Activated naive CD8-positive, alpha-beta T cell (primary cell): Measurements from ENCODE around the gene SETDB1.
A peak's percentile ranks its signal among the peaks of the same experiment; 100 is the strongest.

Experiments used
- H3K27ac Mint-ChIP-seq: one replicate; pipeline ENCODE4 v1.8.0; 2021; ENCODE audit warnings: mixed read lengths
- H3K27me3 Mint-ChIP-seq: one replicate; pipeline ENCODE4 v1.8.0; 2021; ENCODE audit warnings: mixed read lengths
- H3K36me3 Mint-ChIP-seq: one replicate; pipeline ENCODE4 v1.8.0; 2021; ENCODE audit warnings: mixed read lengths
- H3K4me1 Mint-ChIP-seq: one replicate; pipeline ENCODE4 v1.8.0; 2021; ENCODE audit warnings: low read depth, mixed read lengths
- H3K4me3 Mint-ChIP-seq: one replicate; pipeline ENCODE4 v1.8.0; 2021; ENCODE audit warnings: mild to moderate bottlenecking, mixed read lengths
- H3K9me3 Mint-ChIP-seq: one replicate; pipeline ENCODE4 v1.8.0; 2021; ENCODE audit warnings: low read depth, mixed read lengths

SETDB1 gene

DNA sequence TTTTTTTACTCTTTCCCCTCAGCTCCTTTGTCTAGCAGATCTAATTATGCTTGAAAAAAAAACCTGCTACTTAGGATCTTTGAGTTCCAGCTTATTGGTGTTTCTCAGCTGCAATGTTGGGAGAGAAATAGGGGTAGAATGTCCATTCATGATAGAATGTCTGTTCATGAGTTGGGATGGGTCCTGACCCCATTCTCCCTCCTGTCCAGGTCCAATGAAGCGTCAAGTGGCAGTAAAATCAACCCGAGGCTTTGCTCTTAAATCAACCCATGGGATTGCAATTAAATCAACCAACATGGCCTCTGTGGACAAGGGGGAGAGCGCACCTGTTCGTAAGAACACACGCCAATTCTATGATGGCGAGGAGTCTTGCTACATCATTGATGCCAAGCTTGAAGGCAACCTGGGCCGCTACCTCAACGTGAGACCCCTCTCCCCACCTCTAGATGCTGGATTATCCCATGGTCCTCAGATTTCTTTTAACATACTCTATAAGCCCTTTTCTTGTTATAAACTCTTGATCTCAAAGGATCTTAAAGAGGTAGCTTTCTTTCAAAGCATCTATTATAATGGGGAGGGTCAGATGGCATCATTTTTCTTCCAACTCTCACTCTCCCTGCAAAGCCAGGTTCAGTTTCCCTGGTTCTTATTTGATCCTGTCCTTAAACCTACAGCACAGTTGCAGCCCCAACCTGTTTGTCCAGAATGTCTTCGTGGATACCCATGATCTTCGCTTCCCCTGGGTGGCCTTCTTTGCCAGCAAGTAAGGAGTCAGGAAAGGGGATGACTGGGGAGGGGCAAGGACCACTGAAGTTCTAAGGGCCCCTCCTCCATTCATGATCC is 37.4 kb downstream of the SETDB1 start:
- H3K36me3 Mint-ChIP-seq: no peaks in the 10 kb centered on the region
- H3K4me1 Mint-ChIP-seq: no peaks in the 10 kb centered on the region
- H3K27ac Mint-ChIP-seq: peak overlapping the region; percentile 22
- H3K27me3 Mint-ChIP-seq: no peaks in the 10 kb centered on the region
- no peak overlapping the region for H3K4me3 Mint-ChIP-seq
- H3K9me3 Mint-ChIP-seq: no peaks in the 10 kb centered on the region

DNA sequence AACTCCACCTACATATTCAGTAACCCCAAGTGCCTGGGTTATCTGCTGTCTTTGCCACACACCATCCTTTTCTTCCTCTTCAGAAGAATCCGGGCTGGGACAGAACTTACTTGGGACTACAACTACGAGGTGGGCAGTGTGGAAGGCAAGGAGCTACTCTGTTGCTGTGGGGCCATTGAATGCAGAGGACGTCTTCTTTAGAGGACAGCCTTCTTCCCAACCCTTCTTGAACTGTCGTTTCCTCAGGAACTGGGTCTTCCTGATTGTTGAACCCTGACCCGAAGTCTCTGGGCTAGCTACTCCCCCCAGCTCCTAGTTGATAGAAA is 38.0 kb downstream of the SETDB1 start:
- no peak overlapping the region for H3K4me3 Mint-ChIP-seq
- H3K27ac Mint-ChIP-seq: peak overlapping the region; percentile 22
- H3K36me3 Mint-ChIP-seq: no peaks in the 10 kb centered on the region
- H3K9me3 Mint-ChIP-seq: no peaks in the 10 kb centered on the region
- H3K4me1 Mint-ChIP-seq: peaks cover 2% of the 10 kb centered on the region
- no peaks in the 10 kb centered on the region for H3K27me3 Mint-ChIP-seq

DNA sequence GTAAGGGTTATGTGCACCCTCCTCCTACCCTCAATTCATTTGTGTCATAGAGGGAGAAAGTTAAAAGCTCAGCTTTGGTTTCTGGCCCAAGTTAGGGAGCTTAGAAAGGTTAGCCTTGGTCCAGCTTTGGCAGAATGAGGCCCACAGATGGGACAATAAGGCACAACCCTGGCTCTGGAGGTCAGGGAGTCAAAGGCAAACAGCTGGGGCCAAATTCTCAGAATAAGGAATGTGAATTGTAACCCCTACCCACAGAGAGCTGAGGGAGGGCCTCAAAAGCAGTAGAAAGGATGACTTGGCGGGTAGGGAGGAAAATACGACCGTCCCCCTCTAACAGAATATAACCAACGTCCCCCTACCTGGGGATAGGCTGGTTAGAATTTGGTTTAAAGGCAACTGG is 39.4 kb downstream of the SETDB1 start:
- peak overlapping the region; percentile 54 for H3K27ac Mint-ChIP-seq
- no peaks in the 10 kb centered on the region for H3K36me3 Mint-ChIP-seq
- no peaks in the 10 kb centered on the region for H3K9me3 Mint-ChIP-seq
- H3K27me3 Mint-ChIP-seq: no peaks in the 10 kb centered on the region
- peaks cover 5% of the 10 kb centered on the region for H3K4me1 Mint-ChIP-seq
- H3K4me3 Mint-ChIP-seq: no peak overlapping the region

DNA sequence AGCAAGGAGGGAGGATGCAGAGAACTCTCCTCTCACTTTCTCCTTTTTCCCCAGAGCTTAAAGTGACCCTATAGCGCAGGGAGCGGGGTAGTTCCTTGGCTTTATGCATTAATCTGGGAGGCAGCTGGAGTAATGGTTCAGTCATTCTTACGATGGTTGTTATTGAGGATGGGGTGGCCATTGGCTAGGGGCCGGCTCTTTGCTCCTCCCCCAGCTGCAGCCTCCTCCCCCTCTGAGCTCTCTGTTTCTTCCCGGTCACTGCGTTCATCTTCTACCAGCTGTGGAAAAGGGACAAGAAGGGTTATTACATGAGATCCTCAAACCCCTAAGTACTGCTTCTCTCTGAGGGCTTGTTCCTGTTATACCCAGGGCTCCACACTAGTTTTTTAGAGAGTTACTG is 39.8 kb downstream of the SETDB1 start:
- Mint-ChIP-seq H3K27me3 (no peaks in the 10 kb centered on the region), H3K4me3 (no peak overlapping the region), H3K9me3 (no peaks in the 10 kb centered on the region), H3K36me3 (no peaks in the 10 kb centered on the region), H3K4me1 (peaks cover 9% of the 10 kb centered on the region), H3K27ac (peak overlapping the region; percentile 46)

DNA sequence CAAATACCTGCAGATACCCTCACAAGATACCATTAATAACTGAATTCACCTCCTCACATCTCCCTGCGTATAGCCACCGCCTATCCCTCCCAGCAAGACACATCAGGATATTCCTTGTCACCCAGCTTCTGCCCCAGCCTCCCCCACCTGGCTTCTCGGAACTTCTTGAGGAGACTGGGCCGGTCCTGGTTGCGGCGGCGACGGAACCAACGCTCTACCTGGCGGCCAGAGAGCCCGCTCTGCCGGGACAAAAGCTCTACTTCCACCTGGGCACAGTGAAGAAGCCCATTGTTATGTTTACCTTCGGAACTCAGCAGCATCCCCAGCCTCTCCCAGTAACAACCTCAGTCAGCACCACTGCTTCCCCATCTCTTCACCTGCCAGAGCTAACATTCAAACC is 41.8 kb downstream of the SETDB1 start:
- H3K36me3 Mint-ChIP-seq: no peaks in the 10 kb centered on the region
- H3K4me3 Mint-ChIP-seq: no peak overlapping the region
- no peaks in the 10 kb centered on the region for H3K9me3 Mint-ChIP-seq
- peaks cover 28% of the 10 kb centered on the region for H3K4me1 Mint-ChIP-seq
- H3K27ac Mint-ChIP-seq: peak overlapping the region; percentile 2
- no peaks in the 10 kb centered on the region for H3K27me3 Mint-ChIP-seq

DNA sequence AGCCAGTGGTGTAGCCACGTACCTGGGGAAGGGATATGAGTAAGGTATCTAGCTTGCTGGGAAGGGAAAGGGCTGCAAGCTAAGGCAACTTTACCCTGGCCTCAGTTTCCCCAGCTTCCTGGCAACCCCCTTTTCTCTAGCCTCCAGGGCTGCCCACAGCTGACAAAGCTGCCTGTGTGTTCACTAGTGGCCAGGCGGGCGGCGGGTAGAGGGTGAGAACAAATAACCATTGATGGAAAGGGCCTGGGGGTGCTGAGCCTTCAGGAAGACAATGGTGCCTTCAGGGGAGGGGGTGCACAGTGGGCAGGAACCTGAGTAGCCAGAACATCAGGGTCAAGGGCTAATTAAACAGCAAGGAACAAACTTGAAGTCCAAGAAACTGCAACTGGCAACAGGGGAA is 42.3 kb downstream of the SETDB1 start:
- H3K27ac Mint-ChIP-seq: peak overlapping the region; percentile 71
- no peaks in the 10 kb centered on the region for H3K9me3 Mint-ChIP-seq
- no peaks in the 10 kb centered on the region for H3K36me3 Mint-ChIP-seq
- H3K27me3 Mint-ChIP-seq: no peaks in the 10 kb centered on the region
- H3K4me1 Mint-ChIP-seq: peaks cover 33% of the 10 kb centered on the region
- H3K4me3 Mint-ChIP-seq: no peak overlapping the region

DNA sequence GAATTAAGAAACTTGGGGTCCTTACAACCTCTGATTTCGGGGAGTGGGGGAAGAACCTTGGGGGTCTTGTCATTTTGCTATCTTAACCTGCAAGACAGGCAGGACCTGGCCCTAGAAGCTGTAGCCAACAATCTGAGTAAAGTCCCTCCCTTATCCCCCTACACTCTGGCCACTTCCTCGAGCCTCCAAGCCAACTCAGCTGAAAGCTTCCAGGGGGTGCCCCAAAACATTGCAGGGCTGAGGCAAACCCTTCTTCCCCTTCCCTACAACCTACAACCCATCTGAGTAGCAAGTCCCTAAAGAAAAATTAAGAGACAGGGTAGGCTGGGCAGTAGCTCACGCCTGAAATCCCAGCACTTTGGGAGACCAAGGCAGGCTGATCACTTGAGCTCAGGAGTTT is 43.5 kb downstream of the SETDB1 start:
- H3K27ac Mint-ChIP-seq: no peak overlapping the region
- H3K4me3 Mint-ChIP-seq: no peak overlapping the region
- H3K36me3 Mint-ChIP-seq: no peaks in the 10 kb centered on the region
- peaks cover 34% of the 10 kb centered on the region for H3K4me1 Mint-ChIP-seq
- H3K27me3 Mint-ChIP-seq: no peaks in the 10 kb centered on the region
- no peaks in the 10 kb centered on the region for H3K9me3 Mint-ChIP-seq

DNA sequence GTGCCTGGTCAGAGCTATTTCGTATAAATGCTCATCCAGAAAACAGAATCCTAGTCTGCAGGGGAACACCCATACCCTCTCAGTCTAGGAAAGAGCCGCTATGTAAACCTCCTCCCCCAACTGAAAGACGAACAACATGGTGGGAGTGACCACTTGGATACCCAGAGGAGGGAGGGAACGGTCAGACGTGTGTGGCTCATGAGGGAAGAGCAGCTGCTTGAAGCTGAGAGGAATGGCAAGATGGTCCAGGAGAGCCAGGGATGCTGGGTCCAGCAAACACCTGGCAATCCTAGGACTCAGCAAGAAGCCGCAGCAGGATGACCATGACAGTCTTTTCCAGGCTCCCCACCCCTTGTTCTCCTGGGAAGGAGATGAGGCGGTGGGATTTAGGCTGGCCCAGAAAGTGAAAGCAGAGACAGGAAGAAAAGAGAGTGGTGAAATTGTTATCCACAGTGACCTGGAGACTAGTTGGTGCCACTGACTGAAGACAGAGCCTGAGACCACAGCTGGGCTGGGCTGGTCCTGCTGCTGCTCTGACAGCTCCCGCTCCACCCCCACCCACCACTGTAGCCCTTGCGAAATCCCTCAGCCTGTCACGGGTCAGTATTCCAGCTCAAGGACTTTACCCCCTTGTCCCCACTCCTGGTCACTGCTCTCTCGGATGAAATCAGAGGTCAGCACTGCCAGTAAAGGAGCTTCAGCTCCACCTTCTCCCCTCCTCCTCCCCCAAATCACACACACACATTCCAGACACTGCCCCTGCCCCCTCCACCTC is 44.8 kb downstream of the SETDB1 start:
- peaks cover 38% of the 10 kb centered on the region for H3K4me1 Mint-ChIP-seq
- no peaks in the 10 kb centered on the region for H3K36me3 Mint-ChIP-seq
- H3K4me3 Mint-ChIP-seq: peak overlapping the region; percentile 93

DNA sequence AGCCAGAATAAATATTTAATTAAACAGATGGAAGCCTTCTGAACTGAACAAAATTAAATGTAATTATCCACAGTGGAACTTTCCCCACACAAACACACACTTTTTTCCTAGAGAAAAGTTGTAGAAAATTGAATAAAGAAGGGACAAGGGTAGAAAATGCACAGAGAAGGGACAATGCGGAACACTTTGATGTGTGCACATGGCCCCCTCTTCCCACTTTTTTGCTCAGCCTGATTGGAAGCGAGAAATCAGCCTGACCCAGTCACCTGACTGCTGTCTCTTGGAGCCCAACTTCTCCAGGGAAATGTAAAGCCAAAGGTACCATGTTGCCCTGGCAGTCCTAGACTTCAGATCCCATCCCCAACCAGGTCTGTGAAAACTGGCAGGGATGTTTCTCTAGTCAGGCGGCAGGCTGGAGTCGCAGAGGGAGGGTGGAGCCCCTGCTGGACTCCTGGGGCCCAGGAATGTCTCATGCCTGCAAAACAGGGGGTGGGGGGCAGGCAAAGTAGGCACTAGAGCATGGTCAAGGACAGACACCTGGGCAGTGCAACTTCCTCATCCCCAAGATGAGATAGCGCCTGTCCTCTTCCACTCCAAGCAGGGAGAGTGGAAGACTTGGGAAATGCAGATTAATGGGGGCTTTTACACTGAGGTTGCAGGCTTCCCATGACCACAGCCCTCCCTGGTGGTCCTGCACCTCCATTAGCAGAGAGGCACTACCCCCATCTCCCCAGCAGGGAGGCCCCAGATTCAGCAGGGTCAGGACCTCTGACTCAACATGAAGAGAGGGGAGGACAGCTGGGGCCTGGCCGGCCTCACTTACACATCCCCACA is 45.6 kb downstream of the SETDB1 start:
- H3K36me3 Mint-ChIP-seq: no peaks in the 10 kb centered on the region
- peaks cover 46% of the 10 kb centered on the region for H3K4me1 Mint-ChIP-seq
- H3K27ac Mint-ChIP-seq: peak overlapping the region; percentile 90
- no peaks in the 10 kb centered on the region for H3K9me3 Mint-ChIP-seq
- peak overlapping the region; percentile 93 for H3K4me3 Mint-ChIP-seq
- H3K27me3 Mint-ChIP-seq: no peaks in the 10 kb centered on the region

More for the DNA sequence above, 44.8 kb downstream of the SETDB1 start:
- no peaks in the 10 kb centered on the region for H3K27me3 Mint-ChIP-seq
- no peaks in the 10 kb centered on the region for H3K9me3 Mint-ChIP-seq
- H3K27ac Mint-ChIP-seq: peak overlapping the region; percentile 90

DNA sequence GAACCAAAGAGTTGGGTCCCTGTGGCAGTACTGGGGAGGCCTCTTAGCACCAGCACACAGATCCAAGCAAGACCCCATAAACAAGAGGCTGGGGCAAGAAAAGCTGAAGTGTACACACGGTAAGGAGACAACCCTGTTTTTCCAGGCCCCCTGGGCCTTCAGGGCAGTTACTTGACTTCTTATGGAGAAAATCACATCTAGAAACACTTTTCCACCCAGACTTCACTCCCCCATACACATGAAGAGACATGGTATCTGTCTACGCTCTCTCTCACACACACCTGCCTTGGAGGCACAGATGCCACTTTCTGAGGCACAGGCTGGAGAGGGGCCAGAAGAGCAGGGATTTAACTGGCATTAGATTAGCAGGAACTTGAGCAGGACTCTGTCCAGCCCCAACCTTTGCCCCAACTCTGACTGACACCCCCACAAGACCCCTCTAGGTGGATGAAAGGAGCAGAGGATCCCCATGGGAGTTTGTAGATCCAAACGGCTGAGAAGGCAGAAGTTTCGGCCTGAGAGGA is 46.3 kb downstream of the SETDB1 start:
- peaks cover 53% of the 10 kb centered on the region for H3K4me1 Mint-ChIP-seq
- peak overlapping the region; percentile 90 for H3K27ac Mint-ChIP-seq
- no peaks in the 10 kb centered on the region for H3K36me3 Mint-ChIP-seq

DNA sequence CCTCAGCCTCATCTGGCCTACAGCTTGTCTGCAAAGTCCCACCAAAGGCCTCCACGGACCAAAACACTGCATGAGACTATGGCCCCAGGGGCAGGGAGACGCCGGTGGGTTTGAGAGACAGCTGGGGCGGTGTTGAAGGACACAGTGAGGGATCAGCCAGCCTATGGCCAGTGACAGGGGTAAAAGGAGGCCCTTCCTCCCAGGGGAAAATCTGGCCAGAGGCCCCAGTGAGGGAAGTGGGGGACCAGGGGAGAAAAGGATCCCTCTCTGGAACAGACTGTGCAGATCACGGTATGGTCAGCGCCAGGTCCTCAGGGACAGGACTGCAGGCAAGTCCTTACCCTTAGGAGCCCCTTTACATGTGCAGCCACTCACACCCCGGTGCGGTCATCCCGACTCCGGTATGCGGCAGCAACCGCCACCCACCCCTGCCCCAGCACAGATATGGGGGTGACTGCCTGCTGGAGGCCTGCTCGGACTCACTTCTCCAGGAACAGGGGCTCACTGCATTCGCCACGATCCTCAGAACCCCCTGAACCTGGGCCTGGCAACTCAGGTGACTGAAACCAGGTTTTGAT is 47.2 kb downstream of the SETDB1 start:
- H3K4me3 Mint-ChIP-seq: peak overlapping the region; percentile 93
- no peaks in the 10 kb centered on the region for H3K36me3 Mint-ChIP-seq
- H3K4me1 Mint-ChIP-seq: peaks cover 56% of the 10 kb centered on the region
- no peaks in the 10 kb centered on the region for H3K9me3 Mint-ChIP-seq
- no peaks in the 10 kb centered on the region for H3K27me3 Mint-ChIP-seq
- H3K27ac Mint-ChIP-seq: peak overlapping the region; percentile 90

More for the DNA sequence above, 46.3 kb downstream of the SETDB1 start:
- no peaks in the 10 kb centered on the region for H3K27me3 Mint-ChIP-seq
- H3K4me3 Mint-ChIP-seq: peak overlapping the region; percentile 93
- no peaks in the 10 kb centered on the region for H3K9me3 Mint-ChIP-seq

DNA sequence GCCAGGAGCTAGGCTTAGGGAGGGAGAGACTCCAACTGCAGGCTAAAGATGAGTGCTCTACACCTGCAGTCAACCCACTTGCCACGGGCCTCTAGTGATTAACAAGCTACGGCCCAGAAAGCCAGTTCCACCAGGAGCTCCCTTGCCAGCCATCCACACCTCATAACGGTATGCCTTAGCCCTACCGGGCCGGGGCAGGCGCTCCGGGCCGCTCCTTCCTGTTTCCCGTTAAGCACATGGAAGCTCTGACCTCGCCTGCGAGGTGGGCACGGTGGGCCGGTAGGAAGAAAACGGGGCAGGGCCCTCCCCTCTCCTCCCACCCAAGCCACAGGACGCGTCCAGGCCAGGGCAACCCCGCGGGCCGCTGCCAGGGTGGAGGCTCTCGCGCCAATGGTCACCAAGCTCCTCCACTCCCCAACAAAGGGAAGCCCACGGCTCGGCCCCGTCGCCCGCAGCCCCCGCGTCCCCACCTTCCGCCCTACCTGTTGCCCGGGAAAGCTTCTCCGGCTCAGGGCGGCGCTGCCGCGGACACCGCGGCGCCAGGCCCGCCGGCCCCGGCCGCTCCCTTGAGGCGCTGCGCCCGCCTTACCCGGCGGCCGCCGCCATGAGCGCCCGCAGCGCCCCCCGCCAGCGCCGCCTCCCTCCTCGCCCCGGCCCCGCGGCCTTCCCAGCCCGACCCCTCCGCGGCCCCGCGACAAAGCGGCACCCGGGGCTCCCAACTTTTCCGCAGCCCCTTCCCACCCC is 47.8 kb downstream of the SETDB1 start:
- no peaks in the 10 kb centered on the region for H3K27me3 Mint-ChIP-seq
- H3K4me3 Mint-ChIP-seq: peak overlapping the region; percentile 93
- H3K9me3 Mint-ChIP-seq: no peaks in the 10 kb centered on the region
- no peaks in the 10 kb centered on the region for H3K36me3 Mint-ChIP-seq
- H3K4me1 Mint-ChIP-seq: peaks cover 59% of the 10 kb centered on the region
- H3K27ac Mint-ChIP-seq: peak overlapping the region; percentile 90

DNA sequence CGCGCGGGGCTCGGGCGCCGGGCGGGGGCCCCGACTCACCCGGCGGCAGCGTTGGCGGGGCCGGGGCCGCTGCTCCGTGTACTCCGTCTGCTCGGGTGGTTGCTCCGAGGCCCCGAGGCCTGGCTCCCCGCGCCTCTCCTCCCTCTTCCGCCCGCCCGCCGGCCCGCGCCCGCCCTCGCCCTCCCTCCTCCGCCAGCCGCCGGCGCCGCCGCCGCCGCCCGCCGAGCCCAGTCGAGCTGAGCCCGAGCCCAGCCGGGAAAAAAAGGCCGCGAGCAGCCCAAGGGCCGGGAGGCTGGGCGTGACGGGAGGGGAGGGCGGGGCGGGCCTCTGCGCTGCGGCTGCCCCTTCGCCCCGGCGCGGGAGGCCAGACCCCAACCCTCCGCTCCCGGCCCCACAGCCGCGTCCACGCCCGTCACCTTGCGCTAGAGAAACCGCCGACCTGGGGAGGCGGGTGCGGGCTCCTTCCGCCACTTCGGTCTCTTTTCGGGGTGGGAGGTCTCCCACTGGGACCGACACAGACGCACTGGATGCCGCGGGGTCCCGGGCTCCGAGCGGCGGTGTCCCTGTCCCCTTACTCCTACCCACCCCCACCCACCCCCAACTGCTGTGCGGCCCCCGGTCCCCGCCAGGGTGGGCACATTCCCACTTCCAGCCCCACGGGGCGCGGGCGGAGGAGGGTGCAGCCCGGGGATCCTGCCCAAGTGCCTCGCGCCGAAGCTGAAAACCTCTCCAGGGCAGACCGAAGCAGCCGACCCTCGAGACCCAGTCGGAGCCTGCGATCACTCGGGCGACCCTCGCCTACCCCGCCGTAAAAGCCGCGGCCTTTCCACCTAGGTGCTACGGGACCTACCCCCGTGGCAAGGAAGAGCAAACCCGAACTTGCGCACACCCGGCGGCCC is 48.7 kb downstream of the SETDB1 start, which contains the start of gene CERS2:
CERS2 (minus strand) TSS at position 256 of the 899 bp plus-strand sequence. CDS start 5,745 bp downstream, outside the sequence.
- Mint-ChIP-seq H3K27ac (peak within 1 kb of the TSS; percentile 90), H3K4me3 (peak within 1 kb of the TSS; percentile 93), H3K27me3 (no peaks in the 10 kb centered on the region), H3K36me3 (no peaks in the 10 kb centered on the region), H3K4me1 (peaks cover 67% of the 10 kb centered on the region), H3K9me3 (no peaks in the 10 kb centered on the region)
